Adrenal gland (tissue), 12 donors: ENCODE measurements around the gene BCAS3. TPM values are rescaled to one million over a fixed set of nuclear protein-coding genes. Genes with fewer than 3 reads are reported as not detected.

Source experiments
- DNase-seq, 7 donors: peaks; one replicate each; pipeline ENCODE4 v3.0.0-alpha.2; 2019 to 2020
- H3K27ac ChIP-seq, 5 donors: fragments of 200-600 bp; sonication (generic) in 4 of 5; 1 replicate in 3 of 5; 2 replicates in 2 of 5; pipeline versions ENCODE4 v1.5.1 to v1.8.0; 2016 to 2020; ENCODE audit warnings: mild to moderate bottlenecking in 1 of 5
- H3K27me3 ChIP-seq: fragments of 200-600 bp; 2 replicates; pipeline ENCODE4 v1.8.0; 2021
- H3K36me3 ChIP-seq, 2 donors: fragments of 200-600 bp; replicated peaks in 1 of 2; 1 replicate in 1 of 2; 2 replicates in 1 of 2; pipeline versions ENCODE4 v1.5.1 to v1.8.0; 2018 to 2022
- H3K4me1 ChIP-seq, 2 donors: fragments of 200-600 bp; replicated peaks in 1 of 2; 1 replicate in 1 of 2; 2 replicates in 1 of 2; pipeline versions ENCODE4 v1.5.1 to v1.8.0; 2018 to 2021
- H3K4me3 ChIP-seq, 4 donors: fragments of 200-600 bp; sonication (generic) in 3 of 4; one replicate each; pipeline ENCODE4 v1.5.1; 2016 to 2018
- H3K9me3 ChIP-seq, 3 donors: fragments of 200-600 bp; sonication (generic) in 1 of 3; replicated peaks in 1 of 3; 1 replicate in 2 of 3; 2 replicates in 1 of 3; pipeline versions ENCODE4 v1.5.1 to v1.8.0; 2016 to 2021
- CTCF ChIP-seq, 6 experiments: fragments of 450-650 bp in 4 of 6; fragments of 200-600 bp in 2 of 6; sonication (generic) in 1 of 6; IDR thresholded peaks; 1 replicate in 5 of 6; 2 replicates in 1 of 6; pipeline versions ENCODE4 v1.5.1 to v1.8.0; 2016 to 2021; ENCODE audit warnings: antibody characterized with exemption in 6 of 6, mild to moderate bottlenecking in 2 of 6, moderate library complexity in 1 of 6
- POLR2A ChIP-seq, 2 donors: fragments of 450-650 bp; IDR thresholded peaks; one replicate each; pipeline ENCODE4 v1.6.1; 2017; ENCODE audit warnings: antibody characterized with exemption in 2 of 2, mild to moderate bottlenecking in 2 of 2, moderate library complexity in 1 of 2
- WGBS, 4 donors: extraction: QIAGEN DNeasy Blood & Tissue Kit in 2 of 4; methylation state at CpG; one replicate each; pipeline versions ENCODE4 v1.1.5 to v1.1.7; 2013 to 2017; 5-methylcytosine and 5-hydroxymethylcytosine counted together
- intact Hi-C, 2 donors: fragments of 100-400 bp; cut with DNase I; formaldehyde crosslinking; loops; one replicate each; pipeline versions ENCODE4 v1.14.1 to v1.15.0; 2022 to 2023
- polyA plus RNA-seq, 3 donors: library from polyadenylated mRNA; stranded (reverse); fragments of 200-250 nt in 2 of 3; fragments of 350-450 nt in 1 of 3; fragmentation: Illumina TruSeq in 1 of 3; extraction: RNeasy Lipid Tissue Mini Kit (QIAGEN cat#74804) in 1 of 3; gene quantifications; one replicate each; pipeline ENCODE4 v1.2.3, GENCODE V29; 2013 to 2014
- total RNA-seq, 9 donors: library from RNA; depleted of rRNA in 4 of 9; stranded (reverse); fragments of >200 nt in 4 of 9; fragments of 120-200 nt in 1 of 9; fragmentation: NEBNext Ultra II Directional in 1 of 9; extraction: Animal tissue kit (Norgen Biotek cat#: 25700) in 1 of 9; gene quantifications; one replicate each; pipeline versions ENCODE4 v1.1.0 to v1.2.4, GENCODE V29; 2013 to 2023
- donor health status: healthy with polysubstance abuse.
- donor health status: Bipolar disorder and iron deficiency.
- donor health status: DM: yes; HTN: yes; CAD: no.
- donor health status: DM: no; HTN: no; CAD: no.
- donor health status: DM: no; HTN: no; CAD: no.
- donor health status: DM: yes; HTN: yes; CAD: no.

The BCAS3 gene
- total and polyA plus RNA-seq, 12 donors, result 9.4 to 105 (median 29.0) TPM

GRCh38 chr17:60685437-60685836 lies 7.8 kb downstream of the BCAS3 start:
- H3K4me1 ChIP-seq, result no peaks in the 10 kb centered on the region
- no peaks in the 10 kb centered on the region for H3K9me3 ChIP-seq
- H3K27me3 ChIP-seq, result no peaks in the 10 kb centered on the region
- no peak for TF ChIP-seq CTCF (IDR thresholded peaks at IDR 0.05)
- no peak for TF ChIP-seq POLR2A (IDR thresholded peaks at IDR 0.05)
- no peak for DNase-seq
- 95 to 97% (median 96%) methylated on average over 6 to 7 of the region's 7 CpGs for WGBS, 4 donors
- H3K36me3 ChIP-seq, result peaks cover 0 to 30% of the 10 kb centered on the region in 2 donors
- H3K4me3 ChIP-seq, result no peak overlapping the region
- H3K27ac ChIP-seq, result no peak overlapping the region
- intact Hi-C loops, result no loop called here

GRCh38 chr17:60695960-60696359 lies 18.3 kb downstream of the BCAS3 start:
- Histone ChIP-seq H3K27ac (no peak overlapping the region), H3K4me1 (no peaks in the 10 kb centered on the region), H3K36me3 (peaks cover 0 to 4% of the 10 kb centered on the region in 2 donors), H3K4me3 (no peak overlapping the region), H3K9me3 (no peaks in the 10 kb centered on the region), H3K27me3 (no peaks in the 10 kb centered on the region)
- no peak for DNase-seq
- intact Hi-C loops, result no loop called here
- no peak for TF ChIP-seq CTCF (IDR thresholded peaks at IDR 0.05)
- no peak for TF ChIP-seq POLR2A (IDR thresholded peaks at IDR 0.05)

DNA sequence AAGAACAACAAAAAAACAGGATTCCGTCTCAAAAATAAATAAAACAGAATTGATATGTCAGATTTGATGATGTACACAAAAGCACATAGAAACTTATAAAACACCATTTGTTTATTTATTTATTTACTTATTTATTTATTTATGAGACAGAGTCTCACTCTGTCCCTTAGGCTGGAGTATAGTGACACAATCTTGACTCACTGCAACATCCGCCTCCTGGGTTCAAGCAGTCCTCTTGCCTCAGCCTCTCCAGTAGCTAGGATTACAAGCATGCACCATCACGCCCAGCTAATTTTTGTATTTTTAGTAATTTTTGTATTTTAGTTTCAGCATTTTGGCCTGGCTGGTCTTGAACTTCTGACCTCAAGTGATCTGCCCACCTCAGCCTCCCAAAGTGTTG lies 21.4 kb downstream of the BCAS3 start:
- Histone ChIP-seq H3K4me3 (no peak overlapping the region), H3K9me3 (no peaks in the 10 kb centered on the region), H3K27me3 (no peaks in the 10 kb centered on the region), H3K4me1 (no peaks in the 10 kb centered on the region), H3K36me3 (peaks cover 0 to 4% of the 10 kb centered on the region in 2 donors), H3K27ac (no peak overlapping the region)
- WGBS, 4 donors, result 92 to 97% (median 92%) methylated on average over 3 of the region's 3 CpGs
- intact Hi-C loops, result no loop called here
- no peak for TF ChIP-seq POLR2A (IDR thresholded peaks at IDR 0.05)
- no peak for TF ChIP-seq CTCF (IDR thresholded peaks at IDR 0.05)
- DNase-seq, result no peak

- Histone ChIP-seq H3K27me3 (no peaks in the 10 kb centered on the region), H3K27ac (no peak overlapping the region), H3K4me3 (no peak overlapping the region), H3K36me3 (peaks cover 0 to under 1% of the 10 kb centered on the region in 2 donors), H3K4me1 (no peaks in the 10 kb centered on the region), H3K9me3 (no peaks in the 10 kb centered on the region)
- TF ChIP-seq POLR2A (IDR thresholded peaks at IDR 0.05), result no peak
- no peak for TF ChIP-seq CTCF (IDR thresholded peaks at IDR 0.05)
- intact Hi-C loops, result no loop called here
- WGBS, 4 donors, result 62 to 78% (median 72%) methylated on average over 3 of the region's 3 CpGs
- DNase-seq, result no peak
Observed at GRCh38 chr17:60704170-60704569, 26.5 kb downstream of the BCAS3 start.
